ENCODE results near the gene ZNF276. TPM values are rescaled to one million over a fixed set of nuclear protein-coding genes. Genes with fewer than 3 reads are reported as not detected.

ZNF276 gene
- total RNA-seq, 1 experiment from 2014 or later: 18.6 TPM

DNA sequence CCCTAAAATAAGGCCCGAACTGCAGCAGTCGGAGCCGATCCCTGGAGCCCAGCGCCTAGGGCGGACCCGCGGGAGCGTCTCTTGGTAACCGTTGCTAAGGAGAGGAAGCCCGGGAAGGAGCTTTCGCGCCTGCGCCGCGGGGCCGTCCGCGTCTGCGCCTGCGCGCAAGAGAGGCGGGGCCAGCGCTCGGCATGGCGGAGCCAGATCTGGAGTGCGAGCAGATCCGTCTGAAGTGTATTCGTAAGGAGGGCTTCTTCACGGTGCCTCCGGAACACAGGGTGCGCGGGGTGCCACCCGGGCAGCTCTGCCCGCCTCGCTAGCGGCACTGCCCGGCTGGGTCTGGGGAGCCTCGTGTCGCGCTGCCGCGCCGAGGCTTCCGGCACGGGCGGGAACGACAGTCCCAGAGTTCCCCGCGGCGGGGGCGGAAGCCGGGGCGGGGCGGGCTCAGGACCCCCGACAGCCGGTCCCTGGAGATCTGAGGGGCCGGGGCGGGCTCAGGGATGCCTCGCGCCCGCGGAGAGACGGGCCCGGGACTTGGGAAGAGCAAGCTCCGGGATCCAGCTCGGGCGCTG, 34.7 kb upstream of the ZNF276 start, which contains the start of gene CDK10:
Gene CDK10, plus strand, starts transcription at position 170 of the 572 bp plus-strand sequence. Its CDS starts 22 bp downstream, at position 192.
- WGBS (ENCODE audit: extremely low coverage, insufficient read length, low lambda C conversion rate): no CpG with 5 or more reads among the region's 67 CpGs

More for the DNA sequence above, 34.7 kb upstream of the ZNF276 start, which contains the start of gene CDK10:
- H2BK12ac ChIP-seq (ENCODE audit: insufficient read length, low read depth, low read length): no peak within 1 kb of the TSS
- Mint-ChIP-seq H3K27ac (peak within 1 kb of the TSS; percentile 62 to 91 (median 80); a peak in 6 of 7 replicates), H3K4me3 (peak within 1 kb of the TSS; percentile 83 to 89), H3K27me3 (ENCODE audit: low read depth) (peaks cover 3% of the 10 kb centered on the region), H3K36me3 (ENCODE audit: insufficient read depth in 1 of 3, low read depth in 3 of 3) (peaks cover 62 to 76% (median 64%) of the 10 kb centered on the region in 3 experiments), H3K4me1 (peaks cover 6 to 7% of the 10 kb centered on the region in 2 experiments), H3K9me3 (peaks cover 40 to 44% of the 10 kb centered on the region in 2 experiments)
- H4K91ac ChIP-seq (ENCODE audit: insufficient read length, low read depth, low read length): no peak within 1 kb of the TSS
- no peak within 1 kb of the TSS for H2BK20ac ChIP-seq (ENCODE audit: low read depth, low read length, poor library complexity, severe bottlenecking)
- no peak within 1 kb of the TSS for H3K56ac ChIP-seq (ENCODE audit: insufficient read length, low read depth, low read length)
- H2BK120ac ChIP-seq (ENCODE audit: low read depth, low read length, poor library complexity, severe bottlenecking): no peak within 1 kb of the TSS
- no peaks in the 10 kb centered on the region for H3K79me2 ChIP-seq (ENCODE audit: insufficient read depth, low read length)
- H4K5ac ChIP-seq (ENCODE audit: insufficient read length, low read depth, low read length): no peak within 1 kb of the TSS
- H2BK15ac ChIP-seq (ENCODE audit: low read depth, low read length): no peak within 1 kb of the TSS; the same call in 1 of the 2 replicates
- H3T11ph ChIP-seq (ENCODE audit: low read length): no peak within 1 kb of the TSS
- peaks cover 20% of the 10 kb centered on the region for H3K9me3 ChIP-seq (ENCODE audit: control insufficient read depth, low read depth, low read length)
- H3K4ac ChIP-seq (ENCODE audit: low read depth, low read length): no peak within 1 kb of the TSS
- H2AK5ac ChIP-seq (ENCODE audit: insufficient read length, low read length): no peak within 1 kb of the TSS
- no peak within 1 kb of the TSS for H3K27ac ChIP-seq (ENCODE audit: insufficient read length, low read depth, low read length)
- TF ChIP-seq, protein P1, sequence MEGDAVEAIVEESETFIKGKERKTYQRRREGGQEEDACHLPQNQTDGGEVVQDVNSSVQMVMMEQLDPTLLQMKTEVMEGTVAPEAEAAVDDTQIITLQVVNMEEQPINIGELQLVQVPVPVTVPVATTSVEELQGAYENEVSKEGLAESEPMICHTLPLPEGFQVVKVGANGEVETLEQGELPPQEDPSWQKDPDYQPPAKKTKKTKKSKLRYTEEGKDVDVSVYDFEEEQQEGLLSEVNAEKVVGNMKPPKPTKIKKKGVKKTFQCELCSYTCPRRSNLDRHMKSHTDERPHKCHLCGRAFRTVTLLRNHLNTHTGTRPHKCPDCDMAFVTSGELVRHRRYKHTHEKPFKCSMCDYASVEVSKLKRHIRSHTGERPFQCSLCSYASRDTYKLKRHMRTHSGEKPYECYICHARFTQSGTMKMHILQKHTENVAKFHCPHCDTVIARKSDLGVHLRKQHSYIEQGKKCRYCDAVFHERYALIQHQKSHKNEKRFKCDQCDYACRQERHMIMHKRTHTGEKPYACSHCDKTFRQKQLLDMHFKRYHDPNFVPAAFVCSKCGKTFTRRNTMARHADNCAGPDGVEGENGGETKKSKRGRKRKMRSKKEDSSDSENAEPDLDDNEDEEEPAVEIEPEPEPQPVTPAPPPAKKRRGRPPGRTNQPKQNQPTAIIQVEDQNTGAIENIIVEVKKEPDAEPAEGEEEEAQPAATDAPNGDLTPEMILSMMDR (conservative IDR thresholded peaks at IDR 0.05): no peak
- peak within 1 kb of the TSS; percentile 94; the same call in 1 of the 2 replicates for H3K14ac ChIP-seq (ENCODE audit: insufficient read depth, low read length)
- no peak within 1 kb of the TSS for H3K23ac ChIP-seq (ENCODE audit: insufficient read length, low read depth, low read length)
- H2BK5ac ChIP-seq (ENCODE audit: insufficient read length, low read length): no peak within 1 kb of the TSS
- H3K4me1 ChIP-seq (ENCODE audit: insufficient read depth, low read length): no peaks in the 10 kb centered on the region
- no peak within 1 kb of the TSS for H2AFZ ChIP-seq (ENCODE audit: low read length)
- no peaks in the 10 kb centered on the region for H3K27me3 ChIP-seq (ENCODE audit: insufficient read depth, low read length)
- no peaks in the 10 kb centered on the region for H3K79me1 ChIP-seq (ENCODE audit: insufficient read depth, low read depth, low read length, poor library complexity, severe bottlenecking)
- H3K23me2 ChIP-seq (ENCODE audit: insufficient read length, low read depth, low read length, poor library complexity, severe bottlenecking): peaks cover 8% of the 10 kb centered on the region
- peak within 1 kb of the TSS; percentile 95 for H3K18ac ChIP-seq (ENCODE audit: insufficient read length, low read depth, low read length)
- H3K9ac ChIP-seq (ENCODE audit: extremely low read depth, insufficient read length, low read length): peak within 1 kb of the TSS; percentile 76
- H3K4me2 ChIP-seq (ENCODE audit: insufficient read depth, insufficient read length, low read length): peak within 1 kb of the TSS; percentile 59
- peak; percentile 91 for DNase-seq
- H4K20me1 ChIP-seq (ENCODE audit: control insufficient read depth, insufficient read depth, insufficient read length): no peaks in the 10 kb centered on the region
- no peak within 1 kb of the TSS for H4K8ac ChIP-seq (replicated peaks; ENCODE audit: insufficient read length, low read depth, low read length)

Measured in H9 (cell line).